ENCODE data around the gene TP53. TPM values are rescaled to one million over a fixed set of nuclear protein-coding genes. Genes with fewer than 3 reads are reported as not detected.

Gene TP53
- polyA plus RNA-seq (2012; ENCODE audit: insufficient read depth, insufficient read length, low read depth), result 85.4 TPM

DNA sequence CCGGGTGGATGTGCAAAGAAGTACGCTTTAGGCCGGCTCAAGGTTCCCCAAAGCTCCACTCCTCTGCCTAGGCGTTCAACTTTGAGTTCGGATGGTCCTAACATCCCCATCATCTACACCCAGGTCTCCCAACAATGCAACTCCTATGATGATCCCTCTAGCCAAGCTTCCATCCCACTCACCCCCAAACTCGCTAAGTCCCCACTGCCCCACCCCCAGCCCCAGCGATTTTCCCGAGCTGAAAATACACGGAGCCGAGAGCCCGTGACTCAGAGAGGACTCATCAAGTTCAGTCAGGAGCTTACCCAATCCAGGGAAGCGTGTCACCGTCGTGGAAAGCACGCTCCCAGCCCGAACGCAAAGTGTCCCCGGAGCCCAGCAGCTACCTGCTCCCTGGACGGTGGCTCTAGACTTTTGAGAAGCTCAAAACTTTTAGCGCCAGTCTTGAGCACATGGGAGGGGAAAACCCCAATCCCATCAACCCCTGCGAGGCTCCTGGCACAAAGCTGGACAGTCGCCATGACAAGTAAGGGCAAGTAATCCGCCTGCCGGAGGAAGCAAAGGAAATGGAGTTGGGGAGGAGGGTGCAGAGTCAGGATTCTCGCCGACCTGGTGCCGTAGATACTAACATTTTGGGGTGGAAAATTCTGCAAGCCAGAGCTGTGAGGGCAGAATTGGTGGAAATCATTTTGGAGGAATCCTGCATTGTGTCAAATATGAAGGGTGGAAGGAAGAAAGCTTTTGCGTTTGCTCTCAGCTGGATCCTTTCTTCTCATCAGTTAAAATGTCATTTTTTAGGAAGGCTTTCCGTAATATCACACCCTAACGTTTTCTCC lies at the start of gene TP53:
Gene TP53 (minus strand): TSS at position 419 of the 836 bp plus-strand sequence. CDS start 10,896 bp downstream, outside the sequence.
- peak; percentile 84 for DNase-seq
- Histone ChIP-seq H3K36me3 (no peaks in the 10 kb centered on the region; the same call in none of the 2 replicates), H3K9me3 (no peaks in the 10 kb centered on the region), H3K4me3 (ENCODE audit: low read depth, low read length) (peak within 1 kb of the TSS; percentile 96), H3K27me3 (no peaks in the 10 kb centered on the region), H3K4me1 (no peaks in the 10 kb centered on the region)
- TF ChIP-seq CTCF (IDR thresholded peaks at IDR 0.05; ENCODE audit: low read depth, low read length), result no peak

DNA sequence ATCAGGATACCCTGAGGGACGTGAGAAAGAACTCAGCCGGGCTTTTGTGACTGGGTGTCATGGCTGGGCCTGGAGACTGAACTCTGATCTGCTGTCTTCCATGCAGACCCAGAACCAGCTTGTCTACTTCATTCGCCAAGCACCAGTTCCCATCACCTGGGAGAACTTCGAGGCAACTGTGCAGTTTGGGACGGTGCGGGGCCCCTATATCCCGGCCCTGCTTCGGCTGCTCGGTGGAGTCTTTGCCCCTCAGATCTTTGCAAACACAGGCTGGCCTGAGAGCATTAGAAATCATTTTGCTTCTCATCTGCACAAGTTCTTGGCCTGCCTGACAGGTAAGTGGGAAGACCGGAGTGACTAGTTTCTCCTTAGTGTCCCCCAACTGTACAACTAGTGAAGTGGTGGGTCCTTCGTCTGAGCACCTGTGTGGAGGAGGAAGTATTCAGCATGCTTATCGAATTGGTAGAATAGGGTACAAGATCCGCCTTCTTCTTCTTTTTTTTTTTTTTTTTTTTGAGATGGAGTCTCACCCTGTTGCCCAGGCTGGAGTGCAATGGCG lies 45.8 kb upstream of the TP53 start:
- H3K27me3 ChIP-seq, result peaks cover 4% of the 10 kb centered on the region; the same call in 1 of the 2 replicates
- DNase-seq, result no peak
- H3K36me3 ChIP-seq, result no peaks in the 10 kb centered on the region
- H3K9me3 ChIP-seq, result no peaks in the 10 kb centered on the region
- H3K4me3 ChIP-seq (ENCODE audit: low read depth, low read length), result no peak overlapping the region
- TF ChIP-seq CTCF (IDR thresholded peaks at IDR 0.05; ENCODE audit: low read depth, low read length), result no peak
- no peaks in the 10 kb centered on the region for H3K4me1 ChIP-seq

GRCh38 chr17:7729816-7730215 lies 42.5 kb upstream of the TP53 start:
- Histone ChIP-seq H3K36me3 (no peaks in the 10 kb centered on the region), H3K4me1 (no peaks in the 10 kb centered on the region), H3K9me3 (no peaks in the 10 kb centered on the region), H3K4me3 (ENCODE audit: low read depth, low read length) (no peak overlapping the region), H3K27me3 (no peaks in the 10 kb centered on the region)
- no peak for DNase-seq
- no peak for TF ChIP-seq CTCF (IDR thresholded peaks at IDR 0.05; ENCODE audit: low read depth, low read length)

- no peak for DNase-seq
- Histone ChIP-seq H3K27me3 (no peaks in the 10 kb centered on the region), H3K4me1 (no peaks in the 10 kb centered on the region), H3K9me3 (no peaks in the 10 kb centered on the region), H3K36me3 (no peaks in the 10 kb centered on the region), H3K4me3 (ENCODE audit: low read depth, low read length) (no peak overlapping the region)
- TF ChIP-seq CTCF (IDR thresholded peaks at IDR 0.05; ENCODE audit: low read depth, low read length), result no peak
Observed at GRCh38 chr17:7727886-7728285, 40.6 kb upstream of the TP53 start.

DNA sequence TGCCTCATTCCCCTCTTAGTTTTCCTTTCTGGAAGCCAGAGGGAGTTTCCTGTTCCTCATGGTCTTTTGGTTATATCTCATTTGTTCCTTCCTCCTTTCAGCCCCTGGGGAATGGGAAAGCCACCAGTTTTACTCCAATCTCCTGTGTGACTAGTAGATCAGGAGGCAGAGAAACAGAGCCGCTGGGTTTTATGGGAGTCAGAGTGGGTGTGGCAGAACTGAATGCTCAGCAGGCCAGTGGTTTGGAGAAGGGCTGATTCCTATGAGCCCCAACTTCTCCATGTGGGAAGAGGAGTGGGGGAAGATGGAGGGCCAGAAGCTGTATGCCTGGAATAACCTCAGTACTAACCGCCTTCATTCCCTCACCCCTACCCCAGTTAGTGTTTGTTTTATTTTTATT lies 34.3 kb upstream of the TP53 start:
- peaks cover 7% of the 10 kb centered on the region; the same call in 1 of the 2 replicates for H3K27me3 ChIP-seq
- H3K9me3 ChIP-seq, result no peaks in the 10 kb centered on the region
- no peaks in the 10 kb centered on the region for H3K4me1 ChIP-seq
- TF ChIP-seq CTCF (IDR thresholded peaks at IDR 0.05; ENCODE audit: low read depth, low read length), result no peak
- H3K36me3 ChIP-seq, result no peaks in the 10 kb centered on the region
- H3K4me3 ChIP-seq (ENCODE audit: low read depth, low read length), result no peak overlapping the region
- no peak for DNase-seq

DNA sequence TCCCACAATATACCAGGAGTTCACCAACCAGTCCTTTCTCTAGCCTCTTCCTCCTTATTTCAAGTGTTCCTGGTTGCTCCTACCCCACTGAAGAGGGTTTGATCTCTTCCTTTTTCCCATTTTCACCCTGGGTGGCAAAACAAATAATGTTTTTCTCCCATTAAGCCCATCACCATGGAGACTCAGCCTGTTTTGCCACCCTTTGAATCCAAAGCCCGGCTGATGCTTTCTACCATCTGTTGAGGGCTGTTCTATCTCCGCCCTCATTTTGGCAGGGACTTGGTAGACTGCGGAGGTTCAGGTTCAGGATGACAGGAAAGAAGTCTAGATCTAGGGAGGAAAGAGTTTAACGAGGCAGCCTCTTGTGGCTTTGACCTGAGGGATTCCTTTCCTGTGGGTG lies 32.8 kb upstream of the TP53 start:
- Histone ChIP-seq H3K4me1 (no peaks in the 10 kb centered on the region), H3K9me3 (no peaks in the 10 kb centered on the region), H3K4me3 (ENCODE audit: low read depth, low read length) (no peak overlapping the region), H3K27me3 (peaks cover 7% of the 10 kb centered on the region; the same call in 1 of the 2 replicates), H3K36me3 (no peaks in the 10 kb centered on the region)
- no peak for TF ChIP-seq CTCF (IDR thresholded peaks at IDR 0.05; ENCODE audit: low read depth, low read length)
- no peak for DNase-seq
